HG03039 (cell line): ENCODE data around the gene KLHL18.
"Not testable (repeated sequence)": the region's sequence is repeated elsewhere in the genome, so short reads cannot be mapped to it uniquely, and the experiment has no call there.

Experiments used
- ATAC-seq: cut with Tn5 transposase; IDR thresholded peaks from one replicate; pipeline ENCODE4 v1.9.1; 2021; ENCODE audit warnings: mild to moderate bottlenecking, moderate library complexity; ENCODE audit not compliant: unreplicated experiment

KLHL18 gene

DNA sequence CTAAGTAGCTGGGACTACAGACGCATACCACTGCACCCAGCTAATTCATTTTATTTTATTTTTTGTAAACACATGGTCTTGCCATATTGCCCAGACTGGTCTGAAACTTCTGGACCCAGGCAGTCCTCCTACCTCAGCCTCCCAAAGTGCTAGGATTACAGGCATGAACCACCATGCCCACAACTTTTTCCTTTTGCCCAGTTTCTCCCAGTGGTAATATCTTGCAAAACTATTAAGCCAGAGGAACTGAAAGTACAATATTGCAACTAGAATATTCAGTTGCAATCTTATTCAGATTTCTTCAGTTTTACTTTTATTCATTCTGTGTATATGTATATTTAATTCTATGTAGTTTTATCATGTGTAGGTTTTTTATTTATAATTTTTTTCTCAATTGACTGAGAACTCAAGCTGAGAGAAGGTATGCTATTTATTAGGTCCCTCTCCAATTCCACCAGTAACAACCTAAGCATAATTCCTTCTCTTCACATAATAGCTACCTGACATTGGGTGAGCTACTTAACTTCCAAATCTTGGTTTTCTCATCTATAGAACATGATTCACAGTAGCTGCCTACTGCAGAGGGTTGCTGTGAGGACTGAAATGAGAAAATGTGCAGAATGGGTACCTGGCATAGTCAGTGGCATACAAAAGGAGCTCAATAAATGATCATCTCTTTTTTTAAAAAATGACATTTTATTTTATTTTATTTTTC is 30.8 kb downstream of the KLHL18 start:
- no peak for ATAC-seq

- ATAC-seq: no peak
These were observed 31.5 kb downstream of the KLHL18 start for GRCh38 chr3:47314056-47314764.

- ATAC-seq: no peak
These were observed 32.4 kb downstream of the KLHL18 start for GRCh38 chr3:47315069-47315647.

DNA sequence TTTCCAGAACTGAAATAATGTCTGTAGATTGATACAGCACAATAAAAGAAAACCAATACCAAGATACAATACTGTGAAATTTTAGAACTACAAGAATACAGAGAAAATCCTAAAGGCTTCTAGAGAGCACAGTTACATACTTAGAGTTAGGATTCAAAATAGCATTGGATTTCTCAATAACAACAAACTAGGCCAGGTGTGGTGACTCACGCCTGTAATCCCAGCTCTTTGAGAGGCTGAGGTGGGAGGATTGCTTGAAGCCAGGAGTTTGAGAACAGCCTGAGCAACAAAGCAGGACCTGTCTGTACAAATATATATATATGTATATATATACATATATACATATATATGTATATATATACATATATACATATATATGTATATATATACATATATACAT is 33.4 kb downstream of the KLHL18 start:
- ATAC-seq: not testable (repeated sequence)

GRCh38 chr3:47318916-47319315 is 36.2 kb downstream of the KLHL18 start:
- no peak for ATAC-seq

DNA sequence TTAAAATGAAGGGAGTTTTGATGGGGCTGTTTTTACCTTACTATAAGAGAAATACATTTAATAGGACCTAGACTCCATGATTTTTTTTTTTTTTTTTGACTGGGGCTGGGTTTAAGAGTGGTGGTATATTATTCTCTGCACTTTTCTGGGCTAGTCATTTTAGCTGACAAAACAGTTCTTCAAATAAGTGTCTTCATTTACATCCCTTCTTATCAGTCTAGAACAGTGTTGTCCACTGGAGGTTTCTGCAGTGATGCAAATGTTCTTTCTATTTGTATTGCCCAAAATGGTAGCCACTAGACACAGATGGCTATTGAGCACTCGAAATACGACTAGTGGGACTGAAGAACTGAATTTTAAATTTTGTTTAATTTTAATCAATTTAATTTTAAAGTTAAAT is 37.2 kb downstream of the KLHL18 start:
- ATAC-seq: no peak

GRCh38 chr3:47323431-47324277 is 40.9 kb downstream of the KLHL18 start:
- ATAC-seq: no peak

DNA sequence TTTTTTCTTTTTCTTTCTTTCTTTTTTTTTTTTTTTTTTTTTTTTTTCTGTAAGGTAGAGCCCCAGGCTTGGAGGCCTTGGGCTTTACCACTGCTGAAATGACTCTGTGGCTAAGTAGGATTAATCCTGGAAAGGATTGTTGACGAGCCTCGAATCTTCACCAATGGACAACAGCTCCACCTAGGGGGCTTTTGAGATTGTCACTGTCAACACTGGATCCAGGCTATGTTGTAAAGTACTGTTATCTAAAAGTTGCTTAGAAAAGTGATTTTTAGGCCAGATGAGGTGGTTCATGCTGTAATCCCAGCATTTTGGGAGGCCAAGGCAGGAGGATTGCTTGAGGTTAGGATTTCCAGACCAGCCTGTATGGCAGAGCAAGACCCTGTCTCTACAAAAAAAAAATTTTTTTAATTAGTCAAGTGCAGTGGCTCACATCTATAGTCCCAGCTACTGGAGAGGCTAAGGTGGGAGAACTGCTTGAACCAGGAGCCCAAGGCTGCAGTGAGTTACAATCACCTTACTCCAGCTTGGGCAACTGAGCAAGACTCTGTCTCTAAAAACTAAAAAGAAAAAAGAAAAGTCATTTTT is 41.6 kb downstream of the KLHL18 start:
- ATAC-seq: no peak

DNA sequence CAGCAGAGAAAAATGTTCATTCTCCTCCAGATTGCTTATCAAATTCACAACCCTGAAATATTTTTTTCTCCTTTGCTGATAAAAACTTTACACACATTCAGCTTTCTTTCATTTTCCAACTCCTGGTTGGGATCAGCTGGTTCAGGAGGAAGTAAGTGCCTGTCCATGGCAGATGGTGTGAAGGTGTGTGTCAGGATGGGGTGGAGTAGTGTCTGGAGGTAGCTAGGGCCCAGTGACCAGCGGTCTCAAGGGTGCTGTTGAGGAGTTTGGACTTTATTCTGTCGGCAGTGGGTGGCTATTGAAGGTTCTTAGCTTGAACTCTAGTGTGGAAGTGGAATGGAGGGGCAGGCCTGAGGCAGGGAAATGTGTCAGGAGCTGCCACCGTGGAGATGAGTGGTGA is 51.2 kb downstream of the KLHL18 start:
- no peak for ATAC-seq

GRCh38 chr3:47337656-47338055 is 54.9 kb downstream of the KLHL18 start:
- ATAC-seq: no peak

- ATAC-seq: no peak
These were observed 57.2 kb downstream of the KLHL18 start for GRCh38 chr3:47339951-47340350.

- no peak for ATAC-seq
These were observed 58.1 kb downstream of the KLHL18 start for GRCh38 chr3:47340866-47341265.

GRCh38 chr3:47342151-47342550 is 59.4 kb downstream of the KLHL18 start:
- ATAC-seq: no peak

- no peak for ATAC-seq
These were observed 60.1 kb downstream of the KLHL18 start for GRCh38 chr3:47342812-47343211.

- no peak for ATAC-seq
These were observed 60.8 kb downstream of the KLHL18 start for GRCh38 chr3:47343471-47343971.

GRCh38 chr3:47344971-47345370 is 62.2 kb downstream of the KLHL18 start:
- no peak for ATAC-seq

DNA sequence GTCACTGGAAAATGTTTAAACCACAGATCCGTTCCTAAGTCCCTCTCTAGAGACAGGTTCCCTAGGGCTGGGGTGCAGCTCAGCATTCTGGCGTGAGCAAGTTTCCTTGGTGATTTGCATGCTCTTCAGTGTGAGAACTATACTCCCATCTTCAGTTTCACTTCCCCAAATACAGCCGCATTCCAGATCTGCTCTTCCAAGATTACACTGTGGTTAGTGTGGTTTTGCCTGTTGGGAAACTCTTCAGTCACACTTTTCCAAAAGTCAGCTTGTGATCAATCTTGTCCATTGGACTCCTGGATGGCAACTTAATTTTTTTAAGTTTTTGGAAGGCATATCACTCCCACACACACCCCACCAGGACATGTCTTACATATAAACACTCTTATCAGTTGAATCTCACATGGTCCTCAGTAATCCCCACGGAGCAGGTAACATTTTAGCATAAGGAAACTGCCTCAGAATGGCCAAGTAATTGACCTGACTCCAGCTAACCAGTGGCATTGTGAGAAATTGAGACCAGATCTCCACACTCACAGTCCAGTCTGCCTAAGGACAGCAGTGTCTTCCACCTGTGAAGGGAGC is 64.6 kb downstream of the KLHL18 start:
- peak; percentile 83 for ATAC-seq

- ATAC-seq: no peak
These were observed 65.8 kb downstream of the KLHL18 start for GRCh38 chr3:47348411-47349154.

GRCh38 chr3:47355010-47355409 is 72.3 kb downstream of the KLHL18 start:
- ATAC-seq: no peak

GRCh38 chr3:47356201-47356600 is 73.5 kb downstream of the KLHL18 start:
- no peak for ATAC-seq
